HG02973 (cell line): Measurements from ENCODE around the gene PAPPA2.
"Not testable (repeated sequence)": the region's sequence is repeated elsewhere in the genome, so short reads cannot be mapped to it uniquely, and the experiment has no call there.

Experiments used
- ATAC-seq: cut with Tn5 transposase; IDR thresholded peaks from one replicate; pipeline ENCODE4 v1.9.1; 2021; ENCODE audit warnings: moderate library complexity; ENCODE audit not compliant: unreplicated experiment

PAPPA2 gene

DNA sequence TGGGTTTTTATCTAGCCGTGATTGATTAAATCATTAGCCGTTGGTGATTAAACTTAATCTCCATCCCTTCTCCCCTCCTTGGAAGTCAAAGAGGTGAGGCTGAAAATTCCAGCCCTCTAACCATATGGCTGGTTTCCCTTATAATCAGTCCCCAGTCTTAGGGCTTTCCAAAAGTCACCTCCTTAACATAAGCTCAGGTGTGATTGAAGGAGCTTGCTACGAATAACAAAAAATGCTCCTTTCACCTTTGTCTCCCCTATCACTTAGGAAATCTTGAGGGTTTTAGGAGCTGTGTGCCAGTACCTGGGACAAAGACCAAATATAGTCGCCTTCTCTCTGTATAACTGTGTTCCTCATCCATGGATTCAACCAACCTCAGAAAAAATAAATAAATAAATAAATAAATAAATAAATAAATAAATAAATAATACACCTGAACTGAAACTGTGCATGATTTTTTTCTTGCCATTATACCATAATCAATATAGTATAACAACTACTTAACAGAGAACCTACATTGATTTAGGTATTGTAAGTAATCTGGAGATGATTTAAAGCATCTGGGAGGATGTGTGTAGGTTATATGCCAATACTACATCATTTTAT lies 82.2 kb downstream of the PAPPA2 start:
- no peak for ATAC-seq

DNA sequence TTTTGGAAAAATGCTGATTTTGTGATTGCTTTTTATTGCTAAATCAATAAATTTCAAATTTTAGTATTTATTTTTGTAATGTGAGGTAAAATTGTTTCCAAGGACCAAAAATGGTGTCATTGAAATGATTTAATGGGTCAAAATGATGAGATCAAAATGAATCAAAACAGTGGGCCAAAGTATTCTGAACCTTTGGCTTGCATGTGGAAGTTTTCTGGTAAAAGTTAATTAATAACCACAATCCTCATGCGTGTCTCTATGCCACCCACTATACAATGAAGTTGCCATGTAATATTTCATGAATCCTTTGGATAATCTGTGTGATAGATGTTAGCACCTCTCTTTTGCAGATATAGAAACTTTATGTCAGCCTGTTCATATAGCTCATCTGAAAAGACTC lies 83.8 kb downstream of the PAPPA2 start:
- no peak for ATAC-seq

DNA sequence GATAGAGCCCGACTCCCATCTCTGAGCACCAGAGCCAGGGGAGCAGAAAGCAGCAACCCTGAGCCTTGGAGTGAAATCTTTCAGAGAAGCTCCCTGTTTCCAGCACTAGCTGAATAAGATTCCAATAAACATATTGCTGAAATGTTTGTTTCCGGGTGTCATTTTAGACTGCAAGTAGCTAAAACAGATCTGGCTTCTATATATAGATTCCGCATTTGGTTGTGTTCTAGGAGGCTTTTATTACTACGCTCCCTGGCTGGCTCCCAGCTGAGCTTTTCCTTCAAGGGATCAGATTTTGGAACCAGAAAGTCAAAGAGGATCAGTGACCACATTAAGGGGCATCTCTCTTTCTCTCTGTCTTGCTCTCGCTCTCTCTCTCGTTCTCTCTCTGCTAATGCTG lies 88.2 kb downstream of the PAPPA2 start:
- no peak for ATAC-seq

DNA sequence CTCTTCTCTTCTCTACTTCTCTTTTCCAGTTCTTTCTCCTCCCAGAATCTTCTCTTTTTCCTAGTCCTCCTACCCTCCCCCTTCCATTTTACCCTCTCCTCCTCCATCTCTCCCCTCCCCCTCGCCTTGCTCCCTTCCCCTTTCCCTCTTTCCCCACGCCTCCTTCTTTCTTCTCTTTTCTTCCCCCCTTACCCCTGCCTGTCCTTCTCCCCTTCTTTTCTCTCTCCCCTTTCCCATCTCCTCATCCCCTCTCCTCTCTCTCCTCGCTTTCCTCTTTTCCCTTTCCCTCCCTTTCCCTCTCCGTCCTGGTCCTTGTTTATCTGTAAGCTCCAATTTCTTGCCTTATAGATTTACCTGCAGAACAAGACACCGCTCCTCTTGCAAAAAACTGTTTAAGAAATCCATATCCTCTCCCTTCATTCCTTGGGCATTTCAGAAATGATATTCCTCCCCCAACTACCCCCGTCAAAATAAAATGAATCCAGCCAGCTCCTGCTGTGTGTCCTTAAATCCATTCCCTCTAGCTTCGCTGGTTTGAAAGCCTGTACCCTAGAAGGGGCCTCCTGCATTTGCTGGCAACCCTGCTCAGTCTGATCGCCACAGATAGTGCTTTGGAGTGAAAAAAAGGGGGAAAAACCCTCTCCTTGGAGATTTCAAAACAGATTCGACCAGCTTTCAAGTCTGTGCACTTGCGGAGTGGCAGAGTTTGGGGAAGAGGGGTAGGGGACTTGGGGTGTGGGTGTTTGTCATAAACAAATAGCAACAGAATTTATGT lies 89.4 kb downstream of the PAPPA2 start:
- no peak for ATAC-seq

DNA sequence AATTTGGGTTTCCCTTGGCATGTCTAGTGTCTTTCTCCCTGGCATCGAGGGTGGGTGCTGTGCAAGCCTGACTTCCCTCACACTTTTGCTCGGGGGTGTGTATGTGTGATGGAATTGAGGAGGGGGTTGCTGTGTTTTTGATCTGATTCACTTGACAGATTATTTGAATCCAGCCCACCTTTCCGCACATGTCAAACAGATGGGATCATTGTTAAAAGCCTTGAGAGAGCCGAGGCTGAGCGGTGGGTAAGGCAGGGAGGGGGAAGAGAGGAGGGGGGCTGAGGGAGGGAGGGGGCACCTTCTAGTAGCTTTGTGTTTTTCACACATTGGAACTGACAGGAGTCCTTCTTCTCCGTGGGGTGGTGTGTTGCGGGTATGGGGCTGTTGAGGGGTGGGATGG lies 90.0 kb downstream of the PAPPA2 start:
- ATAC-seq, result no peak

DNA sequence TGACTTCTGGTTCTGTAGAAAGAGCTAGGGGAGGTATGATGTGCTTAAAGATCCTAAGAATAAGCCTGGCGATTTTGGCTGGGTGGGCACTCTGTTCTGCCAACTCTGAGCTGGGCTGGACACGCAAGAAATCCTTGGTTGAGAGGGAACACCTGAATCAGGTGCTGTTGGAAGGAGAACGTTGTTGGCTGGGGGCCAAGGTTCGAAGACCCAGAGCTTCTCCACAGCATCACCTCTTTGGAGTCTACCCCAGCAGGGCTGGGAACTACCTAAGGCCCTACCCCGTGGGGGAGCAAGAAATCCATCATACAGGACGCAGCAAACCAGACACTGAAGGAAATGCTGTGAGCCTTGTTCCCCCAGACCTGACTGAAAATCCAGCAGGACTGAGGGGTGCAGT lies 93.3 kb downstream of the PAPPA2 start:
- no peak for ATAC-seq

DNA sequence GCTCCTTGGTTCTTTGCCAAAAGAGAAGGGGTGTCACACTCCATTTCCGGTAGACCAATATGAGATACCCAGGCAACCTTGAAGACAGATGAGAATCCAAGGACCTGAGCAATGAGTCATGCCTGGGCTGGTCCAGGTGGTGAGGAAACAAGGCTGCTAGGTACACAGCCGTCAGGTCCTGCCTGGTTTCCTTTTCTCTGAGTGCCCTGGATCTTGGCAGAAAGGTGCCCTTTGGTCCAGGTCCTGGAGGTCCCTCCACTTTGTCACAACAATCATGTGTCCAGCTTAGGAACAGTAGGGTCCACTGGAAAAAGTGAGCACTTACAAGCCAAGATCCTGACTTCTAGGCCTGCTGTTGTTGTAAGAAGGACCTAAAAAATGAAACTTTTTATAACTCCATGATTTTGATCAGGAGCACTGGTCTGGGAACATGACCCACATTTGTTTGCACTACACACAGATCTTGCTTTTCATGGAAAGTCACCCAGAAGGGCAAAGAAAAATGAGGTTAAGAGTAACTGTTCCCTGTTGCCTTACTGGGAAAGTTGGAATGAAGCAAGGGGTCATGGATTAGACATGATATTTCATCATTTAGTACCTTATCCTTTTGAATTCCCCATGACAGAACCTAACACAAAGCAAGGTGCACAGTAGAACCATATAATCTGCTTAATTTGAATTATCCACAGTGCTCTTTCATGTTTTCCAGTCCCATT lies 94.7 kb downstream of the PAPPA2 start:
- ATAC-seq, result no peak

DNA sequence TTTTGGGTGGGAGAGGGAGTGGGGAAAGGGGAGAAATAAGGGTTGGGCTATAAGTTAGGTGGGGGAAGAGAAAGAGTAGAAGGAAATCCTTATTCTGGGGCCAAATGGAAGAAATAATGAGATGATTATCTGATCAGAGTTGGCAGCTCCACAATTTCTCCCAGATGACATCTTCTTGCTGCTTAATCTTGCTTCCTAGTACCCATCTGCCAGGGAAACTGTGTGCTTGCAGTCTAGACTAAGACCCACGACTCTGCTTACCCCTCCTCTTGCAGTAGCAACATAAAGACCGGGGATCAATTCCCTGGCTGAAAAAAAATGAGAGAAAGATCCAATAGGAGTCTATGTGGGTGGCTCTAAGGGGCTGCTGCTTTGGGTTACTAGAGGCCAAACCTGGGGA lies 95.6 kb downstream of the PAPPA2 start:
- ATAC-seq, result no peak

DNA sequence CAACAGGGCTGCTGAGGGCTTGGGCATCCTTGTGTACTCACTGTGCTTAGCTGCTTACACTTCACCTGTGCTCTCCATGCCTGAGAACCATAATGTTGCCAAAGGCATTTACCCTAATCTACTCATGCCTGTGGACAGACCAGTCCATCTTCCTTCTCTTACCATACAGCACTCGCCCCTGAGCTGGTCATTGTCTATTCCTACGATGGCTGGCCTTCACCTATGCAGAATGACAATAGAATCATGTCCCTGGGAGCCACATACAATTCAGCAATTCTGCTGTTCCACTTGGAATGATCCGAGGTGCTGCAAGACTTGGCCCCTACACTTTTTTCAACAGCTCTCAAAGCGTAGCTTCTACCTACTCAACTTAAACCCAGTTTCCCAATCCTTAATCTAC lies 96.5 kb downstream of the PAPPA2 start:
- ATAC-seq, result no peak

DNA sequence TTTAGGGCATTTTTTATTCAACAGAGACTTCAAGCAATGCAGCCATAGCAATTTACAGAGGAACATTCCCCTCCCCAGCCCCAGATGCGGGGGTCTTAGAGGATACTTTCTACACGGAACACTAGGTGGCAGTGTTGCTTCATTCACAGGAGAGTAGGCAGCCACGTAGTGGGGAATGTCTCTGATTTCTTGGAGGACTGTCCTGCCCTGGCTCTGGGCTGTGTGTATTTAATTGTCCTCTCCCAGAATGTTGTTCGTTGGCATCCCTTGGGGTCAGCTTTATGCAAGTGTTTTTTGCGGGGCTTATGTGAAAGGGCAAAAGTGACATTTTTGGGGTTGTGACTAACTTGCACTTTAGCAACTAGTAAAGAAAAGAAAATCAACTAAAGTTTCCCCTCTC lies 96.9 kb downstream of the PAPPA2 start:
- ATAC-seq, result peak; percentile 69

DNA sequence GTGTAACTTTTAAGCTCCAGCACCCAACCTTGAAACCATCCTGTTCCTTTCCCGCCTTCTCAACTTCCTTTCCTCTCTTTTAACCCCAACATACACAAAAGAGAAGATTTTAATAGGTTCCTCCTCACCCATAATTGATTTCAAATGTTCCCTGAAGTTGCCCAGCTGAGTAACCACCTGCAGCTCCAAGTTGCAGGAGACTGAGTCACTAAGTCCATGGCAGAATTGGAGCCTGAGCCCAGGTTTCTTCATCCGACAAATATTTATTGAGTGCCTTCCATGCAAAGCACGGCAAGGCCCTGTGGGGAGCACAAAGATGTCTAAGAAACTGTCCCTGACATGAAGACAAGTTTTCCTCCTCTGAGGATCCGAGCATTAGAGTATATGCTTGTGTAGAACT lies 97.7 kb downstream of the PAPPA2 start:
- ATAC-seq, result no peak

DNA sequence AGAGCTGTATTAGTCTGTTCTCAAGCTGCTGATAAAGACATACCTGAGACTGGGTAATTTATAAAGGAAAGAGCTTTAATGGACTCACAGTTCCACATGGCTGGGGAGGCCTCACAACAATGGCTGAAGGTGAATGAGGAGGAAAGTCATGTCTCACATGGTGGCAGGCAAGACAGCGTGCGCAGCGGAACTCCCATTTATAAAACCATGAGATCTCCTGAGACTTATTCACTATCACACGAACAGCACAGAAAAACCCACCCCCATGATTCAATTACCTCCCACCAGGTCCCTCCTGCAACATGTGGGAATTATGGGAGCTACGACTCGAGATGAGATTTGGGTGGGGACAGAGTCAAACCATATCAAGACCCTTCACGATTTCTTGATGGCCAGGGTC lies 98.8 kb downstream of the PAPPA2 start:
- ATAC-seq, result not testable (repeated sequence)

DNA sequence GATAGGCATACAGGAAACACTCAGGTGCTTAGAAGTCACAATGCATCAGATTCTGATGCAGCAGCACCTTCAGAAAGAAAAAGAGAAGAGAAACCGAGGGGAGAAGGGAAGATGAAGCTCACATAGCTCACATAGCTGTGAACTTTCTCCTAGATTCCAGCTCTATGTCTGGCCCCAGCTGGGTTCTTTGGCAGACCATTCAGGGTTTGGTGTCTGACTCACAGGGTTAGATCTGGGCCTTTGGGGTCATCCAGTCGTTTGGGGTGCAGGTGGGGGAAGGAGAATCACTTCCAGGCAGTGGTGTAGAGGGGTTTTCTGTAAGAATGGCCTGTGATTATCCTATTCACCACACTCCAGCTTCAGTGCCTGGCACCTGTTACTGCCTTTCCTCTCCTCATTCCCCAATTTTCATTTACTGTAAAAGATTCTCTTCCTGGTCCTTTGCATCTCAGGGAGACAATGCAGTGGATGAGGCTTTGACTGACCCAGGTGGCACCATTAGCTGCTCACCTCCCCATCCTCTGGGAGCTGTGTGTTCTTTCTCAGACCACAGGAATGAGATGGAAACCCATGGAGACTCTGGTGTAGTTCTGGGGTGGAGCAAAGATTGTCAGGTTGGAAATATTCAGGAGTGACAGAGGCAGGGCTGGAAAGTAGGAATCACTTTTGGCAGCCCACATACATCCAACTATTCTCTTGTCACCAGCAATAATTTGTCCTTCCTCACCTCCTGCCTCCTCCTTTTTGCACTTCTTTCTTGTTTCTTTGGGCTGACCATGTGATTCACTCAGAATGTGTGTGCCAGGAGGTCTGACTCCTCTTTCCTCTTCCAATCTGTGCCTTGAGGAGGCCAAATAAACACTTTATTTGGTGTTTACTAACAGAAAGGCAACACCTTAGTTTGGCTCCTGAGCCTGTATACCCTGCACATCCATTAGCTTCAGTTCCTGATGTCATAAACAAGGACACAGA lies 103.3 kb downstream of the PAPPA2 start:
- no peak for ATAC-seq

DNA sequence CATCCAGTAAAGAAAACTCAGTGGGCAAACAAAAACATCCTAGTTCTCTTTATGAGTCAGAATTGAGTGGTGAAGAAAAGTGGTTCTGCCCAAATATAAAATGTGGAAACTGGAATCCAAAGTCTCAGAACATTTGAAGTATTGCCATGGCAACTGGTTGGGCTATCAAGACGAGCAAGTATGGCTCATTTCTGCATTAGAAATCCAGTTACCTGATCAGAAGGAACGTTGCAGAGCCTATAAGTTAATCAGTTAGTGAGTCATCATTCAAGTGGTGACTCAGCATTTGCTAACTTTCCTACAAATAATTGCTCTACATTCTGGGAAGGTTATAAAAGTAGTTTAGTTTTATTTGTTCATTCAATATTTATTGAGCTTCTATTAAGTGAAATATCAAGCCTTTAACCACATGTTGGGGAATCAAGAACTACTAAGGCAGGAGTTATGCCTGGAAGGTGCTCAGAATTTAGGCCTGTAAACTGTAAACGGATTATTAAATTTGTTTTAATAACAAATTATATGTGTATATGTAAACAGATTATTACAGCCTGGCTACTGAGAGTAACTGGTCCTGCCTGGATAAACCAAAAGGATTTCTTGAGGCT lies 104.3 kb downstream of the PAPPA2 start:
- no peak for ATAC-seq

DNA sequence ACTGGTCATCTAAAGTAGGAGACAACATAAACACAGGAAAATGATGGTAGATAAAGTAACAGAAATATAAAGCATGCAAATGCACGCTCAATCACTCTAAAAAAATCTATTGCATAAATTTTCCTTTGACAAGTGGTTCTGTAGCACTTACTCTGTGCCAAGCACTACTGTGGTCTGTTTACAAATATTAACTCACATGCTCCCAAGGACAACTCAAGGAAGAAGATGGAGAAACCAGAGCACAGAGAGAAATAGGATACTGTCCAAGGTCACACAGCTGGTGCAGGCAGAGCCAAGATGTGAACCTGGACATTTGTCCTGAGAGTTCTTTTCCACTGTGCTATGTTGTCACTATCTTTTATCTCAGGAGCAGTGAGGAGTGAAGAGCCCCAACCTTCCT lies 105.2 kb downstream of the PAPPA2 start:
- ATAC-seq, result no peak

DNA sequence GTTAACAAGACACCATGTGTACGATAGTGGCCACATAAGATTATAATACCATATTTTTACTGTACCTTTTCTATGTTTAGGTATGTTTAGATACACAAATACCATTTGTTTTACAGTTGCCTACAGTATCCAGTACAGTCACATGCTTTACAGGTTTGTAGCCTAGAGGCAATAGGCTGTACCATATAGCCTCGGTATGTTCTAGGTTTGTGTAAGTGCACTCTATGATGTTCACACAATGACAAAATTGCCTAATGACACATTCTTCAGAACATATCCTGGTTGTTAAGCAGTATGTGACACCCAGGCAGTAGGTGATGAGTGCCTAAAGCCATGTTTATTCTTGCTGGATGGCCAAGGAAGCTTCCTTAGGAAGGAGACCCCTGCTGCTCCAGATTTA lies 111.8 kb downstream of the PAPPA2 start:
- ATAC-seq, result no peak

DNA sequence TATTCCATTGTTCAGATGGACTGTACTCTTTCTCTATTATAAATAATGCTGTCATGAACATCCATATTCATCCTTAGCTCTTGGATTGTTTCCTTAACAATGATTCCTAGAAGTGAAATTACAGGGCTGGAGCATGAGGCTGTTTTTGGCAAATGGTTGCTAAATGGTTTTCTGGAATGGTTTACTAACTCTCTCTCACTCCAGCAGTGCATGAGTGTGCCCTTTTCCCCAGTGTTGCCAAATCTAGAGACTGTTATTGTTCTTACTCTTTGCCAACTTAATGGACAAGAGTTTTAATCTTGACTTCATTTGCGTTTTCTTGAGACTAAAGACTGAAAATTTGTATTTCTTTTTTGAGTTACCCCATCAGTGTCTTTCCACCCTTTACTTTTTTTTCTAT lies 113.0 kb downstream of the PAPPA2 start:
- ATAC-seq, result no peak

DNA sequence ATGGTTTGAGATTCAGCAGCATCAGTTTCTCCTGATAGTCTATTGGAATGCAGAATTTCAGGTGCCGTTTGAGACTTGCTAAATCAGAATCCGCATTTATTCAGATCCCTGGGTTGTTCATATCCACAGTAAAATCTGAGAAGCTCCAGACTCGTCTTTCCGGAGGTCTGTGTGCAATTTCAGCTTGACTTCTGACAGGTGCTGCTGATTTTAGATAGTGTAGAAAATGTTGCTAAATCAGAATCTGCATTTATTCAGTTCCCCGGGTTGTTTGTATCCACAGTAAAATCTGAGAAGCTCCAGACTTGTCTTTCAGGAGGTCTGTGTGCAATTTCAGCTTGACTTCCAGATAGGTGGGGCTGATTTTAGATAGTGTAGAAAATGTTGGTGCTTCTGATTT lies 113.7 kb downstream of the PAPPA2 start:
- ATAC-seq, result no peak

DNA sequence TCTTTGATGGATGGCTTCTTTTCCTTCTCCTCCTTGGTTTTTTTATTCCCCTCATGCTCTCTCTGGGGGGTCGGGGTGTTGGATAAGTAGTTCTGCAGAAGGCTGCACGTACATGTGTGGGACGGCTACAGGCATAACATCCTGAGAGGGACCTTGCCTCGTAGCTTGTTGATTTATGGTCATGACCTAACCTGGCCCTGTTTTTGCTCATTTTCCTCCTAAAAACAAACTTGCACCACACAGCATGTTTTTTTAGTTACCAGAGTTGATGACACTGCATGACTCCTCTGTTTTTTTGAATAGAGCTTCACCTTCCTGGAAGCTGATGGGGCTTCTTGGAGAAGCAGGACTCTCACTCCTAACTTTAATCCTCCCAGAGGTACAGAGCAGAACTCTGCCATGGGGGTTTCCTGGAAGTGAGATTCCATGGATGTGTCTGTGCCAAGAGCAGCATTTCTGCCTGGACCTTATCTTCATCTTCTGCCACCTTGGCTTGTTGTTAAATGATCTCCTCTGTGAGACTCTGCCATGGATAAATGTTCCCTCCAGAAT lies 114.7 kb downstream of the PAPPA2 start:
- no peak for ATAC-seq

DNA sequence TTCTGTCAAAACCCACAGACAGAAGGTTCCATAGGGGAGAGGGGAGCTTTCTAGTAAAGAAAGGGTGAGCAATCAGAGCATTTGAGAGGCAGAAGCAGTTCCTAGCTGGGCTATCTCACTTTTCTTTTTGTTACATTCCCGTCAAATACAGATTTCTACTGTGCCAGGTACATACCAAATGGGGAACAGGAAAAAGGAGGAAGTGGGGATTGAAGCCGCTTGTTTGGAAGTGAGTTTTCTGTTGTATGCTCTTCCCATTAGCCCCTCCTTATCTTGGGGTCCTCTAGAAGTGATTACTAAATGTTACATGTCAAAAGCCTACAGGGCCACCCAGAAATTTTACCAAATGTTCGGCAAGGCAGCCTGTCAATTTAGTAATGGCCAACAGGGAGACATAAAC lies 116.1 kb downstream of the PAPPA2 start:
- ATAC-seq, result no peak
